ENCODE data around the gene MAGI2. TPM values are rescaled to one million over a fixed set of nuclear protein-coding genes. Genes with fewer than 3 reads are reported as not detected.

The MAGI2 gene
- total RNA-seq, 4 donors from 2014 or later = 0.23 to 5.5 (median 0.45) TPM

DNA sequence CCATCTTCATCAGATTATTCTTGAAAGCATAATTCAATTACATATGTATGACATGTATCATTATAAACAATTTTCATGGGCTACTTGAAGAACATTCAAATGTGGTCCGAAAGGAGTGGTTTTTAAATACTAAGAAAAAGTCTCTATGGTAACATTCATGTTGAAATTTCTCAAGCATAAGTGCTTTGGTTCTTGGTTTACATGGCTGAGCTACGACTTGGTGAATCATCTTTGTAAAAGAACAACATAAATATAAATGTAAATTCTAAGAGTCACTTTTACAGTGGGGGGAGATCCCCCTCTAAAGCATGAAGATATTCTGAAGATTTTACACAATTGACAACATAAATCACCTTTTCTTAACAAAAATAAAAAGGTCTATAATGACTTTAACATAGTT is 118.6 kb downstream of the MAGI2 start:
- H3K27me3 ChIP-seq = no peaks in the 10 kb centered on the region
- H3K9me3 ChIP-seq = no peaks in the 10 kb centered on the region
- WGBS, 2 donors = 69 to 76% methylated on average over 2 of the region's 2 CpGs
- intact Hi-C loops (cut with DNase I) = no loop called here
- DNase-seq = no peak
- no peak for TF ChIP-seq POLR2A (IDR thresholded peaks at IDR 0.05)
- TF ChIP-seq, protein P1, sequence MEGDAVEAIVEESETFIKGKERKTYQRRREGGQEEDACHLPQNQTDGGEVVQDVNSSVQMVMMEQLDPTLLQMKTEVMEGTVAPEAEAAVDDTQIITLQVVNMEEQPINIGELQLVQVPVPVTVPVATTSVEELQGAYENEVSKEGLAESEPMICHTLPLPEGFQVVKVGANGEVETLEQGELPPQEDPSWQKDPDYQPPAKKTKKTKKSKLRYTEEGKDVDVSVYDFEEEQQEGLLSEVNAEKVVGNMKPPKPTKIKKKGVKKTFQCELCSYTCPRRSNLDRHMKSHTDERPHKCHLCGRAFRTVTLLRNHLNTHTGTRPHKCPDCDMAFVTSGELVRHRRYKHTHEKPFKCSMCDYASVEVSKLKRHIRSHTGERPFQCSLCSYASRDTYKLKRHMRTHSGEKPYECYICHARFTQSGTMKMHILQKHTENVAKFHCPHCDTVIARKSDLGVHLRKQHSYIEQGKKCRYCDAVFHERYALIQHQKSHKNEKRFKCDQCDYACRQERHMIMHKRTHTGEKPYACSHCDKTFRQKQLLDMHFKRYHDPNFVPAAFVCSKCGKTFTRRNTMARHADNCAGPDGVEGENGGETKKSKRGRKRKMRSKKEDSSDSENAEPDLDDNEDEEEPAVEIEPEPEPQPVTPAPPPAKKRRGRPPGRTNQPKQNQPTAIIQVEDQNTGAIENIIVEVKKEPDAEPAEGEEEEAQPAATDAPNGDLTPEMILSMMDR (IDR thresholded peaks at IDR 0.05) = no peak
- H3K4me1 ChIP-seq = no peaks in the 10 kb centered on the region
- no peak overlapping the region for H3K27ac ChIP-seq
- no peaks in the 10 kb centered on the region for H3K36me3 ChIP-seq
- no peak overlapping the region for H3K4me3 ChIP-seq

DNA sequence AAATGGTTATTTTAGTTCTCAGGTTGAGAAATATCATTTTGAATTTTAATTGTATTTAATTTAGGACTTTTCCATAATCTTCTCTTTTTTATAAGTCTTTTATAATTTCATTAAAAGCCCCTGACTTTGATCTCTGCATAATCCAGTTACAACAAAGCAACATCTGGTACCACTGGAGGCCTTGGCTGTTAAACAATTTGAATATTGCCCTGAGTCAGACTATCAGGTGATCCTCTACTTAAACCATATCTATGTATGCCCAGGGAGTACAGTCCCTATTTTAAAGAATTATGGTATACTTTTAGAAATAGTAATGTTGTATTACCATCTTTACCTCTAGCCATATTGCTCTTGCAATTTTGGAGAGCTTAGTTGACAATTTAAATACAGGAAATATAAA is 119.1 kb downstream of the MAGI2 start:
- TF ChIP-seq, protein P1 (IDR thresholded peaks at IDR 0.05) = no peak
- no peak for TF ChIP-seq POLR2A (IDR thresholded peaks at IDR 0.05)
- no peaks in the 10 kb centered on the region for H3K9me3 ChIP-seq
- no peak overlapping the region for H3K4me3 ChIP-seq
- no peaks in the 10 kb centered on the region for H3K27me3 ChIP-seq
- no peaks in the 10 kb centered on the region for H3K36me3 ChIP-seq
- no peaks in the 10 kb centered on the region for H3K4me1 ChIP-seq
- H3K27ac ChIP-seq = no peak overlapping the region
- intact Hi-C loops (cut with DNase I) = no loop called here
- no peak for DNase-seq

DNA sequence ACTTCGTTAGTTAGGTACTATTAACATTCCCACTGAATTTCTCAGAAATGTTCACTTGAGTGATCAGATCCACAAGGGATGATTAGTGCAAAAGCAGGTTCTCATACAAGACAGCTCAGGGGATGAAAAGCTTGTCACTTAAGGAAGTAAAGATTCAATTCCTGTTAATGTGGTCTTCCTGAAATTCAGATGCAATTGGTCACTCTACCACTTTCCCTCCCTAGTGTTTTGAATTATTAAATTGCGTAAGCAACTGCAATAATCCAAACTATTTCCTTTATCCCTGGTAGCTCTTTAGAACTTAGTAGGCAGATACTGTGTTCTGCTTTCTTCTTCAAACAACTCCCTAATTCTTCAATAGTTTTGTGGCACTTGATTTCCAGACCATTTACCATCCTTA is 121.4 kb downstream of the MAGI2 start:
- Histone ChIP-seq H3K9me3 (no peaks in the 10 kb centered on the region), H3K27ac (no peak overlapping the region), H3K4me1 (no peaks in the 10 kb centered on the region), H3K4me3 (no peak overlapping the region), H3K27me3 (no peaks in the 10 kb centered on the region), H3K36me3 (no peaks in the 10 kb centered on the region)
- no peak for DNase-seq
- TF ChIP-seq, protein P1 (IDR thresholded peaks at IDR 0.05) = no peak
- TF ChIP-seq POLR2A (IDR thresholded peaks at IDR 0.05) = no peak
- intact Hi-C loops (cut with DNase I) = no loop called here
- 11 to 55% methylated on average over 2 of the region's 2 CpGs for WGBS, 2 donors

DNA sequence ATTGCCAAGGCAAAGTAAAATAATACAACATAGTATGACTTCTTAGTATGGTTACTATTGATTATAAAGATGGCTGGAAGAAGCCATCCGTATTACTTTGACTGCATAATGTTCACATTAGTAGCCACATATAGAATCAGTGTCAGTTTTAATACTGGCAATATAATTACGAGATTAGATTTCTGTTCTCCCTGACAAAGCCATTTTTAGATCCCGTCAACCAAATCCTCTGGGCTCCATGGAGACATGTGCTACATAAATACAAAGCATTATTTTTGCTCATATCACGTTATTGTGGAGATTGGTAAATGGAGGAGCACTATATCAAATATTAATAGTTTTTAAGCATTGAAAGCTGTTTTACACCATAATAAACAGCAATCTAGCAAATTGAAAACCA is 124.0 kb downstream of the MAGI2 start:
- TF ChIP-seq, protein P1 (IDR thresholded peaks at IDR 0.05) = no peak
- TF ChIP-seq POLR2A (IDR thresholded peaks at IDR 0.05) = no peak
- WGBS, 2 donors = 73 to 82% methylated on average over 4 of the region's 4 CpGs
- no peak for DNase-seq
- H3K36me3 ChIP-seq = no peaks in the 10 kb centered on the region
- H3K27ac ChIP-seq = no peak overlapping the region
- intact Hi-C loops (cut with DNase I) = no loop called here
- no peak overlapping the region for H3K4me3 ChIP-seq
- no peaks in the 10 kb centered on the region for H3K4me1 ChIP-seq
- no peaks in the 10 kb centered on the region for H3K9me3 ChIP-seq
- no peaks in the 10 kb centered on the region for H3K27me3 ChIP-seq

DNA sequence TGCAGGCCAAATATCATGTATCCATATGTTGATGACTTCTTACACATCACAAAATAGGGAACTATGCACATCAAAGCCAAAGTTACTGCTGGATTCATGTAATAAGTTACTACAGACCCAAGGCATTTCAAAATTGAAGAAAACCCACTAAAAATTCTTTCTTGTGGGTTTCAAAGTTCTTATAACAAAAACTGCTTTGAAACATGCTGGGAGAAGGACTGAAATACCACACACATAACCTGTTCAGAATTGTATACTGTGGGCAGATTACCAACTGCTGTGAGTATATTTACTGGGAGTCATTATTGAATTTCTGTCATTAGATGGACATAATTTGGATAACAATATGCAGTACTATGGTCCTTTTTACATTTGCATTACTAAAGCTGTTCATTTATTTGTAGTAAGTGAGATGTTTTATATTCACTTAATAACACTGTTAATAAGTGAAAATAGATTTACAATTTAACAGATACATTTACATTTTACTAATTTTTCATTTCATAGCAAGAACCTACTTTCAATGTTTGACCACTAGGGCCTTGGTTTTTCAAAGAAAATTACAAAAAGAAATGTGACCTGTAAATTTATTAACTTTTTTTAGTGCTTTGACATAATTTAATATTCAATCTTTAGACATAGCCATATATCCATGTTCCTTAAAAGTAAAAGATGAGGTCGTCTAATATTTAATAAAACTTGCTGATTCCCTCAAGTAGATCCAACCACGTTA is 132.6 kb downstream of the MAGI2 start:
- TF ChIP-seq, protein P1 (IDR thresholded peaks at IDR 0.05) = no peak
- no peak for TF ChIP-seq POLR2A (IDR thresholded peaks at IDR 0.05)
- peaks cover 0 to 5% (median 0%) of the 10 kb centered on the region in 3 donors for H3K4me1 ChIP-seq
- no peak for DNase-seq
- no peaks in the 10 kb centered on the region for H3K27me3 ChIP-seq
- H3K9me3 ChIP-seq = no peaks in the 10 kb centered on the region
- H3K27ac ChIP-seq = no peak overlapping the region
- intact Hi-C loops (cut with DNase I) = no loop called here
- WGBS, 2 donors = 22 to 41% methylated on average over 2 of the region's 2 CpGs
- no peaks in the 10 kb centered on the region for H3K36me3 ChIP-seq
- H3K4me3 ChIP-seq = no peak overlapping the region

All from esophagus squamous epithelium (tissue), 5 donors.